Activated CD4-positive, alpha-beta T cell treated with anti-CD3 and anti-CD28 coated beads for 36 hours (primary cell): ENCODE measurements around the gene MAP1LC3B2. TPM values are rescaled to one million over a fixed set of nuclear protein-coding genes. Genes with fewer than 3 reads are reported as not detected.

Experiments
- ATAC-seq: fragments of 200-7000 bp; cut with Tn5 transposase; one replicate; pipeline ENCODE4 v1.10.0; 2021; ENCODE audit warnings: mild to moderate bottlenecking, moderate library complexity
- CTCF ChIA-PET: fragments of 350-600 bp; sonication (Branson Sonifier 250); formaldehyde crosslinking; loops from one replicate; lab custom pipeline; 2021; ENCODE audit warnings: antibody characterized with exemption; lab: Charles Lee
- POLR2A ChIA-PET: fragments of 350-600 bp; sonication (Branson Sonifier 250); formaldehyde crosslinking; loops from one replicate; lab custom pipeline; 2021; ENCODE audit warnings: antibody characterized with exemption, inconsistent platforms; lab: Charles Lee
- DNase-seq: peaks from one replicate; pipeline ENCODE4 v3.0.0-alpha.2; 2020
- H3K27ac Mint-ChIP-seq: one replicate; pipeline ENCODE4 v1.8.0; 2021; ENCODE audit warnings: mixed read lengths
- H3K27me3 Mint-ChIP-seq: one replicate; pipeline ENCODE4 v1.8.0; 2021; ENCODE audit warnings: mixed read lengths
- H3K36me3 Mint-ChIP-seq: one replicate; pipeline ENCODE4 v1.8.0; 2021; ENCODE audit warnings: low read depth, mixed read lengths
- H3K4me1 Mint-ChIP-seq: one replicate; pipeline ENCODE4 v1.8.0; 2021; ENCODE audit warnings: mixed read lengths
- H3K4me3 Mint-ChIP-seq: one replicate; pipeline ENCODE4 v1.8.0; 2021; ENCODE audit warnings: mild to moderate bottlenecking, moderate library complexity, mixed read lengths
- H3K9me3 Mint-ChIP-seq: one replicate; pipeline ENCODE4 v1.8.0; 2021; ENCODE audit warnings: low read depth, mixed read lengths
- intact Hi-C, 2 experiments: fragments of 100-400 bp; cut with DNase I in 1 of 2; cut with micrococcal nuclease in 1 of 2; formaldehyde crosslinking; loops; one replicate each; pipeline versions ENCODE4 v1.14.2 to v1.15.1; 2022 to 2024; cut with DNase I, micrococcal nuclease
- total RNA-seq, 2 experiments: library from RNA; stranded (reverse); gene quantifications; one replicate each; pipeline ENCODE4 v1.2.3, GENCODE V29; 2021

The MAP1LC3B2 gene
- total RNA-seq, 2 experiments from 2014 or later, result 1.8 TPM; not detected in 1

DNA sequence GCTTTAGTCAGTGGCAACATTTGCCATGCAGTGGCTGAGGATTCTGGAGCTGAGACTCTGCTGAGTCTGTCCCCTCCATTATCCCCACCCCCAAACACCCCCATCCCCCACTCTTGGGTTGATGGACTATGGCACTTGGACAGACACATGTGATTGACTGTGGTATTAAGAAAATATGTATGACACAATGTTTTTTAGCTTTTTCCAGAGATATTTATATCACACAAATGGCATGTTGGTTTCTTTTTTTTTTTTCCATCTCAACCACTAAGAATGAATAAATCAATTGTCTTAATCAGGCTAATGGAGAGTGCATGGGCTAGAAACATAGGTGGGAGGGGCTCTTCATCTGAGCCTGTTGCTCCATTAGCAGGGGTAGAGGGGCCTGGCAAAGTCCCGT, 30.7 kb upstream of the MAP1LC3B2 start:
- intact Hi-C loops, result no loop called here
- DNase-seq (no peak), ATAC-seq (no peak)
- H3K27me3 Mint-ChIP-seq, result no peaks in the 10 kb centered on the region
- ChIA-PET POLR2A (no interaction called here), CTCF (no interaction called here)
- H3K4me3 Mint-ChIP-seq, result no peak overlapping the region
- H3K9me3 Mint-ChIP-seq, result no peaks in the 10 kb centered on the region
- H3K27ac Mint-ChIP-seq, result no peak overlapping the region
- peaks cover 9% of the 10 kb centered on the region for H3K4me1 Mint-ChIP-seq
- H3K36me3 Mint-ChIP-seq, result no peaks in the 10 kb centered on the region

- ATAC-seq (no peak), DNase-seq (no peak)
- no peaks in the 10 kb centered on the region for H3K27me3 Mint-ChIP-seq
- ChIA-PET POLR2A (no interaction called here), CTCF (no interaction called here)
- H3K4me3 Mint-ChIP-seq, result no peak overlapping the region
- H3K36me3 Mint-ChIP-seq, result no peaks in the 10 kb centered on the region
- intact Hi-C loops, result no loop called here
- no peak overlapping the region for H3K27ac Mint-ChIP-seq
- H3K4me1 Mint-ChIP-seq, result peaks cover 12% of the 10 kb centered on the region
- no peaks in the 10 kb centered on the region for H3K9me3 Mint-ChIP-seq
Observed at GRCh38 chr12:116529048-116529447, 30.1 kb upstream of the MAP1LC3B2 start.

- ATAC-seq (no peak), DNase-seq (no peak)
- Mint-ChIP-seq H3K4me3 (no peak overlapping the region), H3K27me3 (no peaks in the 10 kb centered on the region), H3K36me3 (no peaks in the 10 kb centered on the region), H3K9me3 (no peaks in the 10 kb centered on the region), H3K4me1 (peaks cover 16% of the 10 kb centered on the region), H3K27ac (no peak overlapping the region)
- intact Hi-C loops, result no loop called here
- ChIA-PET CTCF (no interaction called here), POLR2A (no interaction called here)
Observed at GRCh38 chr12:116529686-116530085, 29.5 kb upstream of the MAP1LC3B2 start.

GRCh38 chr12:116532428-116532827, 26.8 kb upstream of the MAP1LC3B2 start:
- ChIA-PET POLR2A (no interaction called here), CTCF (no interaction called here)
- DNase-seq, result no peak
- no peaks in the 10 kb centered on the region for H3K9me3 Mint-ChIP-seq
- intact Hi-C loops, result loop anchor here in 1 of 2 experiments (2.0 kb wide), 1 partner anchor 26 kb away; the partner anchor contains the start of gene MAP1LC3B2
- peak overlapping the region; percentile 73 for H3K4me3 Mint-ChIP-seq
- H3K4me1 Mint-ChIP-seq, result peaks cover 27% of the 10 kb centered on the region
- H3K36me3 Mint-ChIP-seq, result no peaks in the 10 kb centered on the region
- no peaks in the 10 kb centered on the region for H3K27me3 Mint-ChIP-seq
- ATAC-seq, result no peak
- no peak overlapping the region for H3K27ac Mint-ChIP-seq

GRCh38 chr12:116532986-116533342, 26.2 kb upstream of the MAP1LC3B2 start:
- intact Hi-C loops, result loop anchor here (1.0 to 2.0 kb wide), 3 partner anchors 26 to 256 kb away; partner anchors contain the start of genes MAP1LC3B2 (in 2 of the 2) and MED13L (in 1 of the 2)
- ATAC-seq, result peak; percentile 4
- Mint-ChIP-seq H3K4me1 (peaks cover 32% of the 10 kb centered on the region), H3K4me3 (peak overlapping the region; percentile 73), H3K27me3 (no peaks in the 10 kb centered on the region), H3K9me3 (no peaks in the 10 kb centered on the region), H3K36me3 (no peaks in the 10 kb centered on the region), H3K27ac (no peak overlapping the region)
- ChIA-PET CTCF (no interaction called here), POLR2A (no interaction called here)
- DNase-seq, result no peak

GRCh38 chr12:116533343-116534251, 25.6 kb upstream of the MAP1LC3B2 start:
- DNase-seq (peak; percentile 89), ATAC-seq (peak; percentile 91)
- H3K27ac Mint-ChIP-seq, result no peak overlapping the region
- ChIA-PET POLR2A (no interaction called here), CTCF (interaction anchor here (1.1 kb wide), 1 partner anchor 65 kb away, joined by 3 read pairs; no protein-coding TSS in a partner anchor)
- peaks cover 37% of the 10 kb centered on the region for H3K4me1 Mint-ChIP-seq
- intact Hi-C loops, result loop anchor here (1.0 to 2.0 kb wide), 3 partner anchors 25 to 256 kb away; partner anchors contain the start of genes MAP1LC3B2 (in 2 of the 2) and MED13L (in 1 of the 2)
- peak overlapping the region; percentile 73 for H3K4me3 Mint-ChIP-seq
- H3K9me3 Mint-ChIP-seq, result no peaks in the 10 kb centered on the region
- no peaks in the 10 kb centered on the region for H3K36me3 Mint-ChIP-seq
- no peaks in the 10 kb centered on the region for H3K27me3 Mint-ChIP-seq

GRCh38 chr12:116534311-116535121, 24.7 kb upstream of the MAP1LC3B2 start:
- H3K4me1 Mint-ChIP-seq, result peaks cover 39% of the 10 kb centered on the region

DNA sequence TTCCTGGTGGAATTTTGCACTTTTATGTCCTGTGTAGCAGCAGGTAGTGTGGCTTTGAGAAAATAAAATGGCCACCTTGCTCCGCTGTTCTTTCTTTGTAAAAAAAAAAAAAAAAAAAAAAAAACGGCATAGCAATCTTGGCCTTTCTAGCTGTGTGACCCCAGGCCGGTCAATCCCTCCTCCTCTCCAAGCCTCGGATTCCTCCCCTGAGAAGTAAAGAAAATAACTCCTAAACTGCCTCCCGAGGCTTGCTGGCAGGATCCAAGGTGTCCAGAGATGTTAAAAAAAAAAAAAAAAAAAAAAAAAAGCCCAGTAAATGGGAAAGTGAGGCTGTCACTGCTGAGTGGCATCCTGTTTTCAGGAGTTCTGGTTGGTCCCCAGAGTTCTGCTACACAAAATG, 23.9 kb upstream of the MAP1LC3B2 start:
- H3K4me1 Mint-ChIP-seq, result peaks cover 39% of the 10 kb centered on the region
- intact Hi-C loops, result no loop called here
- H3K36me3 Mint-ChIP-seq, result no peaks in the 10 kb centered on the region
- DNase-seq (no peak), ATAC-seq (no peak)
- H3K27ac Mint-ChIP-seq, result no peak overlapping the region
- no peak overlapping the region for H3K4me3 Mint-ChIP-seq
- POLR2A ChIA-PET, result no interaction called here
- no peaks in the 10 kb centered on the region for H3K27me3 Mint-ChIP-seq
- no peaks in the 10 kb centered on the region for H3K9me3 Mint-ChIP-seq
- CTCF ChIA-PET, result interaction anchor here (1.1 kb wide), 1 partner anchor 31 kb away, joined by 3 read pairs; no protein-coding TSS in a partner anchor

More at GRCh38 chr12:116534311-116535121, 24.7 kb upstream of the MAP1LC3B2 start:
- Mint-ChIP-seq H3K9me3 (no peaks in the 10 kb centered on the region), H3K27me3 (no peaks in the 10 kb centered on the region), H3K27ac (no peak overlapping the region), H3K36me3 (no peaks in the 10 kb centered on the region), H3K4me3 (peak overlapping the region; percentile 73)
- no peak for ATAC-seq
- intact Hi-C loops, result no loop called here
- no peak for DNase-seq
- ChIA-PET CTCF (interaction anchor here (0.7 to 1.1 kb wide), 3 partner anchors 31 to 174 kb away, joined by 3 read pairs; no protein-coding TSS in a partner anchor), POLR2A (no interaction called here)

GRCh38 chr12:116537101-116537904, 21.9 kb upstream of the MAP1LC3B2 start:
- DNase-seq (no peak), ATAC-seq (no peak)
- Mint-ChIP-seq H3K4me1 (peaks cover 39% of the 10 kb centered on the region), H3K27me3 (no peaks in the 10 kb centered on the region), H3K27ac (peak overlapping the region; percentile 49), H3K4me3 (no peak overlapping the region), H3K36me3 (no peaks in the 10 kb centered on the region), H3K9me3 (no peaks in the 10 kb centered on the region)
- intact Hi-C loops, result no loop called here
- CTCF ChIA-PET, result interaction anchor here (1.1 kb wide), 1 partner anchor 24 kb away, joined by 3 read pairs; no protein-coding TSS in a partner anchor
- POLR2A ChIA-PET, result interaction anchor here (0.6 kb wide), 1 partner anchor 21 kb away, joined by 3 read pairs; no protein-coding TSS in a partner anchor

- Mint-ChIP-seq H3K9me3 (no peaks in the 10 kb centered on the region), H3K4me3 (no peak overlapping the region), H3K4me1 (peaks cover 33% of the 10 kb centered on the region), H3K27ac (peak overlapping the region; percentile 4), H3K36me3 (no peaks in the 10 kb centered on the region), H3K27me3 (no peaks in the 10 kb centered on the region)
- peak; percentile 37 for ATAC-seq
- intact Hi-C loops, result loop anchor here in 1 of 2 experiments (2.0 kb wide), 1 partner anchor 21 kb away; the partner anchor contains the start of gene MAP1LC3B2
- CTCF ChIA-PET, result interaction anchor here (0.7 to 1.1 kb wide), 2 partner anchors 21 to 23 kb away, joined by 3 to 4 read pairs; partner anchors contain the start of gene MAP1LC3B2
- POLR2A ChIA-PET, result interaction anchor here (0.6 kb wide), 1 partner anchor 20 kb away, joined by 3 read pairs; no protein-coding TSS in a partner anchor
- DNase-seq, result no peak
Observed at GRCh38 chr12:116538076-116538591, 21.0 kb upstream of the MAP1LC3B2 start.
